Measurements from ENCODE around the gene CPB2.
A peak's percentile ranks its signal among the peaks of the same experiment; 100 is the strongest.

The CPB2 gene

GRCh38 chr13:46031581-46032263 is 73.1 kb downstream of the CPB2 start:
- DNase-seq (ENCODE audit: low read depth) = no peak
- no peak for TF ChIP-seq CTCF (IDR thresholded peaks at IDR 0.05; ENCODE audit: insufficient read depth, low read depth, low read length, missing control alignments)
- no peak overlapping the region for H3K4me3 ChIP-seq (ENCODE audit: low read length)

DNA sequence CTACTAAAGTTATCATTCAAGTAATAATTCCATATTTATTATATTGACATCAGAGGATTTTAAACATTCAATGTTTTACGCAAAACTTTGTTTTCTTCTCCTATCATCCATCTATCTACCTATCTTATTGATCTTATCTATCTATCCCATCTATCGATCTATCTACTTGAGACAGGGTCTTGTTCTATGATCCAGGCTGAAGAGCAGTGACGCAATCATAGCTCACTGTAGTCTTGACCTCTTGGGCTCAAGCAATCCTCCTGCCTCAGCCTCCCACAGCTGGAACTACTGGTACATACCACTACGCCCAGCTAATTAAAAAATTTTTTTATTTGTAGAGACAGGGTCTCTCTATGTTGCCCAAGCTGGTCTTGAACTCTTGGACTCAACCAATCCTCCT is 79.7 kb downstream of the CPB2 start:
- DNase-seq (ENCODE audit: low read depth) = no peak
- TF ChIP-seq CTCF (IDR thresholded peaks at IDR 0.05; ENCODE audit: insufficient read depth, low read depth, low read length, missing control alignments) = no peak
- no peak overlapping the region for H3K4me3 ChIP-seq (ENCODE audit: low read length)

- TF ChIP-seq CTCF (IDR thresholded peaks at IDR 0.05; ENCODE audit: insufficient read depth, low read depth, low read length, missing control alignments) = no peak
- DNase-seq (ENCODE audit: low read depth) = no peak
Measured at GRCh38 chr13:46022481-46022880, 82.4 kb downstream of the CPB2 start.

GRCh38 chr13:46016216-46016615 is 88.6 kb downstream of the CPB2 start:
- no peak overlapping the region for H3K4me3 ChIP-seq (ENCODE audit: low read length)
- no peak for DNase-seq (ENCODE audit: low read depth)
- TF ChIP-seq CTCF (IDR thresholded peaks at IDR 0.05; ENCODE audit: insufficient read depth, low read depth, low read length, missing control alignments) = no peak

More at GRCh38 chr13:46022481-46022880, 82.4 kb downstream of the CPB2 start:
- no peak overlapping the region for H3K4me3 ChIP-seq (ENCODE audit: low read length)

- no peak for DNase-seq (ENCODE audit: low read depth)
- no peak for TF ChIP-seq CTCF (IDR thresholded peaks at IDR 0.05; ENCODE audit: insufficient read depth, low read depth, low read length, missing control alignments)
- H3K4me3 ChIP-seq (ENCODE audit: low read length) = no peak overlapping the region
Measured at GRCh38 chr13:46015366-46015765, 89.5 kb downstream of the CPB2 start.

DNA sequence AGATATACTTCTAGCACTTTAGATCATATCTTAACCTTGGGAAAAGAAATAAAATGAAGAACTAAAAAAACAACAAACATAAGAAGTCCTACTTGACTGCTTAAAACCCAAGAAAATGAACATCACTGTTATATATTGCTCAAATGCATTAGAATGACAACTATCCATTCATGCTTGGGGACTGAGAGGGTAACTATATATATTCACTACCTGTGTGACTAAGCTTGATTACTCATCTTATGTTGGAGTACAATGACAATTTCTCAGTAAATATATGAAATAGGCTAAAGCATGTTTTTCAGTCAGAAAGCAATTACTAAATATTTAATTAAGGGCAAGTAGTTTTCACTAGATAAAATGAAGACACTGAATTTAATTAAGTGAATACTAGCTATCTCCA is 92.4 kb downstream of the CPB2 start:
- no peak overlapping the region for H3K4me3 ChIP-seq (ENCODE audit: low read length)
- DNase-seq (ENCODE audit: low read depth) = peak; percentile 33
- no peak for TF ChIP-seq CTCF (IDR thresholded peaks at IDR 0.05; ENCODE audit: insufficient read depth, low read depth, low read length, missing control alignments)

DNA sequence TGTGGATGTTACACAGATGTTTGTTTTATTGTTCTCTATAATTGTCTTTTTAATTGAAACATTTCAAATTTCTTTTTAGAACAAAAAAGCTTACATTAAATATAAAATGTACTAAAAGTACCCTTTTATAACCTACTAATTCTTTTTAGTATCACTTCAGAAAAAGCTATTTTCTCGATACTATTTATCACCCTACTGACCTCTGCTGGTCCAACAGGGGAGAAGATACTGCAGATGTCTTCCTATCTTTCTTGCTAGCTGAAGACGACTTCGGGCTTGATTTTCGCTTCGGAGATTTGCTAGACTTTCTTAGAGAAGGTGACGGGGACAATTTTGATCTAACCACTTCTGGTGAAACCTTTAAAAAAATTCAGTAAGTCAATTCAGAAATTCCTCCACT is 94.7 kb downstream of the CPB2 start:
- peak; percentile 11 for DNase-seq (ENCODE audit: low read depth)
- peak; percentile 37 for TF ChIP-seq CTCF (IDR thresholded peaks at IDR 0.05; ENCODE audit: insufficient read depth, low read depth, low read length, missing control alignments)
- H3K4me3 ChIP-seq (ENCODE audit: low read length) = no peak overlapping the region

All from epithelial cell of esophagus (primary cell).